ENCODE data around the gene ZNF746. TPM values are rescaled to one million over a fixed set of nuclear protein-coding genes. Genes with fewer than 3 reads are reported as not detected.

The ZNF746 gene
- 14.8 to 19.7 TPM (median 18.4 TPM) in 5 replicates for total RNA-seq (2022; extraction: Qiagen RNA extraction; ENCODE audit: low read depth)

DNA sequence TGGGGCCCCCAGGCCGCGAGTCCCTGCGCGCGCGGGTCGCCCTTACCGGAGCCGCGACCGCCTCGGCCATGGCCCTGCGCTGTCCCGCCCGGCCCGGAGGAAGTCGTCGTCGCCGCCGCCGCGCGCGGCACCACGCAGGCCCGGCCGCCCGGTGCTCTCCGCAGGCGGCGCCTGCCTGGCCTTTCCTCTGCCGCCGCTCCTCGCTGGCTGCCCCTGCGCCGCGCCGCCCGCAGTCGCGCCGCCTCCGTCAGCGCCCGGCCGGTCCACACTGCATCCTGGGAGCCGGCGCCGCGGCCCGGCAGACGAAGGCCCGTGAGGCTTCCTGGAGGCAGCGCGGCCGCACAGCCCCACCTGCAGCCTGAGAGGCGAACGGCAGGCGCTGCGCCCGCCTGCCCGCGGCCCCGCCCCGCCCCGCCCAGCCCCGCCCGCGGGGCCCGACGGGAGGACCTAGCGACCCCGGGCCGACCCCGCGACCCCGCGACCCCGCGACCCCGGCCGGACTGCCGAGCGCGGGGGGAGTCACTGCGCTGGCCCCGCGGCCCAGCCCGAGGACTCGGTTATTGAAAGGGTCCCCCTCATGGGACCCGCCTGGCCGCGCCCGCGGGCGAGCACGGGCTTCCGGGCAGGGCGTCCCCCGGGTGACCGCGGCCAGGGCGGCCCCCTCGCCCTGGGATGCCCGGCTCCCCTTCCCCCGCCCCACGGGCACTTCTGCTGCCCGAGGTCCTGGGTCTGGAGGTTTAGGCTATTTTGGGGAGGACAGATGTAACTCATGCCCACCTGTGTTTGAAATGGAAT lies at the start of gene ZNF746:
Gene ZNF746, minus strand, starts transcription at position 343 of the 795 bp plus-strand sequence. Its CDS starts 273 bp downstream, at position 70.

DNA sequence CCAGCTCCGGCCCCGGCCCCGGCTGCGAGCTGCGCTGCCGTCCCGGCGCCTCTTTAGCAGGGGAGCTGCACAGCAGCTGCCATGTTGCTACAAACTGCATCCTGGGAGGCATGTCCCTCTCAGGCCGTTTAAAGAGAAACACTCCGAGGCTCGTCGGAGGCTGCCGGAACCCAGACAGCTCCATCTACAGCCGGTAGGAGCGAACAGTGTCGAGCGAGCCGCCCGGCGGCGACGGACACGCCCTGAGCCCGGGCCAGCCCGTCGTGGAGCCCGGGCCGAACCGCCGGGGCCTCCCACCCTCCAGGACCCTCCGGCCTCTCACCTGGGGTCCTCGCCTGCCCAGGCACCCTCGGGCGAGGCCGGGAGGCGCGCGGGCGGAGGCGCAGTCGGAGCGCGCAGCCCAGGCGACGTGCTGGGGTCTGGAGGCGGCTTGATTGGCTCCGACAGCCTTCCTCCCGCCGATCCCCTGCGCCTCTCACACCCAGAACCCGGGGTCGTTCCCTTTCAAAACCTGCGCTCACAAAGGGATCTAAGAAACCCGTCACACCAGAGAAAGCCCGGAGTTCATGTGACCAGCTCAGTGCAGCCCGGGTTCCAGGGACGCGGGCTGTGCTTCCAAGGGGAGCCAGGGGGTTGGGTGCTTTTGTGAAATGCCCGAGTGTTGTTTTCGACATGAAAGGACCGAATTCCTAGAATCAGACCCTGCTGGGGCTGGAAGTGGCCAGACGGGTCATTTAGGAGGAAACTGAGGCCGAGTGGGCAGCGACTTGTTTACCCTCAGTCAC lies 36.9 kb downstream of the ZNF746 start, which contains the start of gene ZNF777:
Gene ZNF777, minus strand, starts transcription at position 570 of the 785 bp plus-strand sequence. CDS start 5,040 bp downstream, outside the sequence.

Other genes with a start within 250 kb of the ZNF746 start
- gene ZNF783, start 235.6 kb downstream of the ZNF746 start, total RNA-seq (2022; extraction: Qiagen RNA extraction; ENCODE audit: low read depth): 4.7 to 6.9 TPM (median 5.7 TPM) in 5 replicates
- gene ZNF777, start 36.7 kb downstream of the ZNF746 start, total RNA-seq (2022; extraction: Qiagen RNA extraction; ENCODE audit: low read depth): 15.5 to 20.9 TPM (median 19.9 TPM) in 5 replicates

All from A549 treated with GW870086 at 1 μM for 4 hours (cell line).